ENCODE data around the gene GALNTL6. TPM values are rescaled to one million over a fixed set of nuclear protein-coding genes. Genes with fewer than 3 reads are reported as not detected.

The GALNTL6 gene
- total RNA-seq, 2 experiments from 2014 or later: not detected

GRCh38 chr4:172653676-172654075, 840.5 kb downstream of the GALNTL6 start:
- Mint-ChIP-seq H3K27me3 (no peaks in the 10 kb centered on the region), H3K27ac (no peak overlapping the region), H3K9me3 (no peaks in the 10 kb centered on the region), H3K4me1 (ENCODE audit: low read depth) (no peaks in the 10 kb centered on the region), H3K4me3 (no peak overlapping the region), H3K36me3 (no peaks in the 10 kb centered on the region)
- CTCF ChIA-PET: no interaction called here
- POLR2A ChIA-PET: no interaction called here
- intact Hi-C loops (cut with micrococcal nuclease): no loop called here
- no peak for DNase-seq

- Mint-ChIP-seq H3K4me1 (ENCODE audit: low read depth) (no peaks in the 10 kb centered on the region), H3K36me3 (no peaks in the 10 kb centered on the region), H3K4me3 (no peak overlapping the region), H3K27ac (no peak overlapping the region), H3K27me3 (no peaks in the 10 kb centered on the region), H3K9me3 (no peaks in the 10 kb centered on the region)
- POLR2A ChIA-PET: no interaction called here
- intact Hi-C loops (cut with micrococcal nuclease): no loop called here
- DNase-seq: no peak
- CTCF ChIA-PET: no interaction called here
Measured at GRCh38 chr4:172654457-172654856, 841.3 kb downstream of the GALNTL6 start.

GRCh38 chr4:172656055-172656454, 842.9 kb downstream of the GALNTL6 start:
- intact Hi-C loops (cut with micrococcal nuclease): no loop called here
- Mint-ChIP-seq H3K4me1 (ENCODE audit: low read depth) (no peaks in the 10 kb centered on the region), H3K27me3 (no peaks in the 10 kb centered on the region), H3K9me3 (no peaks in the 10 kb centered on the region), H3K27ac (no peak overlapping the region), H3K4me3 (no peak overlapping the region), H3K36me3 (no peaks in the 10 kb centered on the region)
- DNase-seq: no peak
- ChIA-PET CTCF (no interaction called here), POLR2A (no interaction called here)

GRCh38 chr4:172657081-172657480, 843.9 kb downstream of the GALNTL6 start:
- CTCF ChIA-PET: no interaction called here
- POLR2A ChIA-PET: no interaction called here
- Mint-ChIP-seq H3K9me3 (no peaks in the 10 kb centered on the region), H3K27me3 (no peaks in the 10 kb centered on the region), H3K27ac (no peak overlapping the region), H3K36me3 (no peaks in the 10 kb centered on the region), H3K4me1 (ENCODE audit: low read depth) (no peaks in the 10 kb centered on the region), H3K4me3 (no peak overlapping the region)
- no peak for DNase-seq
- intact Hi-C loops (cut with micrococcal nuclease): no loop called here

- intact Hi-C loops (cut with micrococcal nuclease): no loop called here
- ChIA-PET POLR2A (no interaction called here), CTCF (no interaction called here)
- Mint-ChIP-seq H3K4me3 (no peak overlapping the region), H3K27me3 (no peaks in the 10 kb centered on the region), H3K4me1 (ENCODE audit: low read depth) (no peaks in the 10 kb centered on the region), H3K36me3 (no peaks in the 10 kb centered on the region), H3K9me3 (no peaks in the 10 kb centered on the region), H3K27ac (no peak overlapping the region)
- DNase-seq: no peak
Measured at GRCh38 chr4:172660251-172660650, 847.0 kb downstream of the GALNTL6 start.

GRCh38 chr4:172662113-172662512, 848.9 kb downstream of the GALNTL6 start:
- DNase-seq: no peak
- Mint-ChIP-seq H3K4me3 (no peak overlapping the region), H3K4me1 (ENCODE audit: low read depth) (no peaks in the 10 kb centered on the region), H3K9me3 (no peaks in the 10 kb centered on the region), H3K27me3 (no peaks in the 10 kb centered on the region), H3K36me3 (no peaks in the 10 kb centered on the region), H3K27ac (no peak overlapping the region)
- ChIA-PET CTCF (no interaction called here), POLR2A (no interaction called here)
- intact Hi-C loops (cut with micrococcal nuclease): no loop called here

GRCh38 chr4:172666711-172667368, 853.6 kb downstream of the GALNTL6 start:
- intact Hi-C loops (cut with micrococcal nuclease): no loop called here
- H3K4me1 Mint-ChIP-seq (ENCODE audit: low read depth): no peaks in the 10 kb centered on the region
- POLR2A ChIA-PET: no interaction called here
- H3K4me3 Mint-ChIP-seq: no peak overlapping the region
- H3K27ac Mint-ChIP-seq: no peak overlapping the region
- H3K9me3 Mint-ChIP-seq: peaks cover 5% of the 10 kb centered on the region
- DNase-seq: no peak
- CTCF ChIA-PET: no interaction called here
- no peaks in the 10 kb centered on the region for H3K27me3 Mint-ChIP-seq
- no peaks in the 10 kb centered on the region for H3K36me3 Mint-ChIP-seq

GRCh38 chr4:172674811-172675210, 861.6 kb downstream of the GALNTL6 start:
- CTCF ChIA-PET: no interaction called here
- H3K4me1 Mint-ChIP-seq (ENCODE audit: low read depth): no peaks in the 10 kb centered on the region
- H3K27ac Mint-ChIP-seq: no peak overlapping the region
- H3K27me3 Mint-ChIP-seq: no peaks in the 10 kb centered on the region
- POLR2A ChIA-PET: no interaction called here
- peaks cover 9% of the 10 kb centered on the region for H3K9me3 Mint-ChIP-seq
- H3K4me3 Mint-ChIP-seq: no peak overlapping the region
- DNase-seq: no peak
- intact Hi-C loops (cut with micrococcal nuclease): no loop called here
- H3K36me3 Mint-ChIP-seq: no peaks in the 10 kb centered on the region

- H3K4me1 Mint-ChIP-seq (ENCODE audit: low read depth): no peaks in the 10 kb centered on the region
- CTCF ChIA-PET: no interaction called here
Measured at GRCh38 chr4:172675232-172675631, 862.0 kb downstream of the GALNTL6 start.

GRCh38 chr4:172680691-172681090, 867.5 kb downstream of the GALNTL6 start:
- H3K27ac Mint-ChIP-seq: no peak overlapping the region
- no peaks in the 10 kb centered on the region for H3K27me3 Mint-ChIP-seq
- H3K4me1 Mint-ChIP-seq (ENCODE audit: low read depth): no peaks in the 10 kb centered on the region
- intact Hi-C loops (cut with micrococcal nuclease): no loop called here
- CTCF ChIA-PET: no interaction called here
- no peaks in the 10 kb centered on the region for H3K9me3 Mint-ChIP-seq
- POLR2A ChIA-PET: no interaction called here
- no peak overlapping the region for H3K4me3 Mint-ChIP-seq
- no peaks in the 10 kb centered on the region for H3K36me3 Mint-ChIP-seq
- no peak for DNase-seq

More at GRCh38 chr4:172675232-172675631, 862.0 kb downstream of the GALNTL6 start:
- Mint-ChIP-seq H3K27ac (no peak overlapping the region), H3K9me3 (peaks cover 9% of the 10 kb centered on the region), H3K27me3 (no peaks in the 10 kb centered on the region), H3K36me3 (no peaks in the 10 kb centered on the region), H3K4me3 (no peak overlapping the region)
- DNase-seq: no peak
- intact Hi-C loops (cut with micrococcal nuclease): no loop called here
- POLR2A ChIA-PET: no interaction called here

GRCh38 chr4:172683021-172683420, 869.8 kb downstream of the GALNTL6 start:
- no peak for DNase-seq
- intact Hi-C loops (cut with micrococcal nuclease): no loop called here
- H3K27me3 Mint-ChIP-seq: no peaks in the 10 kb centered on the region
- H3K4me1 Mint-ChIP-seq (ENCODE audit: low read depth): no peaks in the 10 kb centered on the region
- no peak overlapping the region for H3K27ac Mint-ChIP-seq
- H3K4me3 Mint-ChIP-seq: no peak overlapping the region
- CTCF ChIA-PET: no interaction called here
- H3K9me3 Mint-ChIP-seq: no peaks in the 10 kb centered on the region
- POLR2A ChIA-PET: no interaction called here
- H3K36me3 Mint-ChIP-seq: no peaks in the 10 kb centered on the region

GRCh38 chr4:172686021-172686420, 872.8 kb downstream of the GALNTL6 start:
- POLR2A ChIA-PET: no interaction called here
- no peaks in the 10 kb centered on the region for H3K36me3 Mint-ChIP-seq
- H3K27me3 Mint-ChIP-seq: no peaks in the 10 kb centered on the region
- CTCF ChIA-PET: no interaction called here
- peaks cover 5% of the 10 kb centered on the region for H3K9me3 Mint-ChIP-seq
- H3K27ac Mint-ChIP-seq: no peak overlapping the region
- no peak for DNase-seq
- no peak overlapping the region for H3K4me3 Mint-ChIP-seq
- intact Hi-C loops (cut with micrococcal nuclease): no loop called here
- H3K4me1 Mint-ChIP-seq (ENCODE audit: low read depth): no peaks in the 10 kb centered on the region

GRCh38 chr4:172688534-172688933, 875.3 kb downstream of the GALNTL6 start:
- H3K27ac Mint-ChIP-seq: no peak overlapping the region
- POLR2A ChIA-PET: no interaction called here
- H3K4me3 Mint-ChIP-seq: no peak overlapping the region

More at GRCh38 chr4:172688534-172688933, 875.3 kb downstream of the GALNTL6 start:
- no peaks in the 10 kb centered on the region for H3K4me1 Mint-ChIP-seq (ENCODE audit: low read depth)
- no peaks in the 10 kb centered on the region for H3K27me3 Mint-ChIP-seq
- CTCF ChIA-PET: no interaction called here
- DNase-seq: no peak
- peaks cover 19% of the 10 kb centered on the region for H3K9me3 Mint-ChIP-seq
- intact Hi-C loops (cut with micrococcal nuclease): no loop called here
- H3K36me3 Mint-ChIP-seq: no peaks in the 10 kb centered on the region

Measured in activated CD4-positive, alpha-beta memory T cell treated with anti-CD3 and anti-CD28 coated beads for 36 hours (primary cell).